Erythroblast (primary cell): ENCODE data around the gene CASQ1.

Experiments used
- GATA1 ChIP-seq: IDR thresholded peaks from 2 replicates; pipeline ENCODE4 v1.6.1; 2011; ENCODE audit warnings: low read depth, mild to moderate bottlenecking, control low read depth, low read length, moderate library complexity
- POLR2A ChIP-seq: IDR thresholded peaks from 2 replicates; pipeline ENCODE4 v1.6.1; 2011; ENCODE audit warnings: mild to moderate bottlenecking, low read length

DNA sequence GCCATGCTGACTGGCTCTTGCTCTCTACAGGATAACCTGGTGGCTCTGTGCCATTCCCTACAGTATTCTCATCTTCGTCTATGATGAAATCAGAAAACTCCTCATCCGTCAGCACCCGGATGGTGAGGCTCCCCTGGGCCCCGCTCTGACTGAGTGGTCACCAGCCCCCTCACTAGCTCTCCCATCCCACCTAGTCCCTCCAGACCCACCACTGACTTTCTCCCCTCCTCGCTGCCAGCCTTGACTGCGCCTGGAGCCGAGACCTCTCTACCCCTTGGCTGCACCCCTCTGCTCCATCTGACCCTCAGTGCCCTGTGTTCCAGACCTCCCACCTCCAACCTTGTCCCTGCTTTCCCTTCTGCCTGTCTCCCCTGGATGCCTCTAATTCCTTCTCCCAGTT, 4.1 kb upstream of the CASQ1 start:
- TF ChIP-seq GATA1 (no peak), POLR2A (no peak)
